ENCODE results near the gene LRRC75B.
A peak's percentile ranks its signal among the peaks of the same experiment; 100 is the strongest.
"Not testable (repeated sequence)": the region's sequence is repeated elsewhere in the genome, so short reads cannot be mapped to it uniquely, and the experiment has no call there.

LRRC75B gene

GRCh38 chr22:24595228-24595627 is 2.4 kb upstream of the LRRC75B start:
- Mint-ChIP-seq H3K4me3 (no peak overlapping the region), H3K9me3 (no peaks in the 10 kb centered on the region), H3K27ac (no peak overlapping the region), H3K4me1 (ENCODE audit: low read depth) (peaks cover 7% of the 10 kb centered on the region), H3K27me3 (peaks cover 8% of the 10 kb centered on the region), H3K36me3 (ENCODE audit: low read depth) (no peaks in the 10 kb centered on the region)
- intact Hi-C loops (cut with micrococcal nuclease) = no loop called here

GRCh38 chr22:24594569-24595120 is 1.8 kb upstream of the LRRC75B start:
- H3K27ac Mint-ChIP-seq = no peak overlapping the region

GRCh38 chr22:24593836-24594568 is 1.1 kb upstream of the LRRC75B start:
- intact Hi-C loops (cut with micrococcal nuclease) = no loop called here
- Mint-ChIP-seq H3K27ac (peak overlapping the region; percentile 73), H3K36me3 (ENCODE audit: low read depth) (no peaks in the 10 kb centered on the region), H3K9me3 (no peaks in the 10 kb centered on the region), H3K4me1 (ENCODE audit: low read depth) (peaks cover 7% of the 10 kb centered on the region), H3K27me3 (peaks cover 8% of the 10 kb centered on the region), H3K4me3 (no peak overlapping the region)

More at GRCh38 chr22:24594569-24595120, 1.8 kb upstream of the LRRC75B start:
- intact Hi-C loops (cut with micrococcal nuclease) = no loop called here
- Mint-ChIP-seq H3K27me3 (peaks cover 8% of the 10 kb centered on the region), H3K4me3 (no peak overlapping the region), H3K4me1 (ENCODE audit: low read depth) (peaks cover 7% of the 10 kb centered on the region), H3K36me3 (ENCODE audit: low read depth) (no peaks in the 10 kb centered on the region), H3K9me3 (no peaks in the 10 kb centered on the region)

GRCh38 chr22:24593559-24593835 is 624 bp upstream of the LRRC75B start:
- Mint-ChIP-seq H3K4me3 (peak overlapping the region; percentile 67), H3K27ac (peak overlapping the region; percentile 73)
- H3K4me1 Mint-ChIP-seq (ENCODE audit: low read depth); H3K9me3 Mint-ChIP-seq; intact Hi-C loops (cut with micrococcal nuclease); H3K36me3 Mint-ChIP-seq (ENCODE audit: low read depth); H3K27me3 Mint-ChIP-seq: not testable (repeated sequence)

GRCh38 chr22:24592058-24592850 is 619 bp downstream of the LRRC75B start:
- peaks cover 7% of the 10 kb centered on the region for H3K4me1 Mint-ChIP-seq (ENCODE audit: low read depth)
- no peaks in the 10 kb centered on the region for H3K9me3 Mint-ChIP-seq
- peaks cover 8% of the 10 kb centered on the region for H3K27me3 Mint-ChIP-seq
- H3K4me3 Mint-ChIP-seq = peak overlapping the region; percentile 79
- no peaks in the 10 kb centered on the region for H3K36me3 Mint-ChIP-seq (ENCODE audit: low read depth)
- intact Hi-C loops (cut with micrococcal nuclease) = no loop called here
- peak overlapping the region; percentile 73 for H3K27ac Mint-ChIP-seq

- H3K36me3 Mint-ChIP-seq (ENCODE audit: low read depth) = no peaks in the 10 kb centered on the region
- H3K27ac Mint-ChIP-seq = no peak overlapping the region
- intact Hi-C loops (cut with micrococcal nuclease) = no loop called here
- H3K4me1 Mint-ChIP-seq (ENCODE audit: low read depth) = peaks cover 7% of the 10 kb centered on the region
- H3K9me3 Mint-ChIP-seq = no peaks in the 10 kb centered on the region
- peaks cover 8% of the 10 kb centered on the region for H3K27me3 Mint-ChIP-seq
- H3K4me3 Mint-ChIP-seq = no peak overlapping the region
Measured at GRCh38 chr22:24591286-24591830, 1.5 kb downstream of the LRRC75B start.

- Mint-ChIP-seq H3K27ac (no peak overlapping the region), H3K4me3 (no peak overlapping the region), H3K27me3 (peaks cover 8% of the 10 kb centered on the region), H3K36me3 (ENCODE audit: low read depth) (no peaks in the 10 kb centered on the region), H3K9me3 (no peaks in the 10 kb centered on the region), H3K4me1 (ENCODE audit: low read depth) (peaks cover 7% of the 10 kb centered on the region)
- intact Hi-C loops (cut with micrococcal nuclease) = no loop called here
Measured at GRCh38 chr22:24590596-24591173, 2.2 kb downstream of the LRRC75B start.

GRCh38 chr22:24589518-24590030 is 3.3 kb downstream of the LRRC75B start:
- Mint-ChIP-seq H3K36me3 (ENCODE audit: low read depth) (no peaks in the 10 kb centered on the region), H3K4me1 (ENCODE audit: low read depth) (peaks cover 7% of the 10 kb centered on the region), H3K27me3 (peaks cover 8% of the 10 kb centered on the region), H3K9me3 (no peaks in the 10 kb centered on the region), H3K4me3 (no peak overlapping the region), H3K27ac (no peak overlapping the region)
- intact Hi-C loops (cut with micrococcal nuclease) = no loop called here

- Mint-ChIP-seq H3K4me1 (ENCODE audit: low read depth) (peaks cover 7% of the 10 kb centered on the region), H3K36me3 (ENCODE audit: low read depth) (no peaks in the 10 kb centered on the region), H3K27me3 (peaks cover 6% of the 10 kb centered on the region), H3K9me3 (no peaks in the 10 kb centered on the region), H3K27ac (no peak overlapping the region), H3K4me3 (no peak overlapping the region)
- intact Hi-C loops (cut with micrococcal nuclease) = no loop called here
Measured at GRCh38 chr22:24588757-24589481, 4.0 kb downstream of the LRRC75B start.

- peaks cover 7% of the 10 kb centered on the region for H3K4me1 Mint-ChIP-seq (ENCODE audit: low read depth)
- no peak overlapping the region for H3K27ac Mint-ChIP-seq
- H3K27me3 Mint-ChIP-seq = peaks cover 6% of the 10 kb centered on the region
- no peaks in the 10 kb centered on the region for H3K9me3 Mint-ChIP-seq
- intact Hi-C loops (cut with micrococcal nuclease) = no loop called here
- no peak overlapping the region for H3K4me3 Mint-ChIP-seq
- H3K36me3 Mint-ChIP-seq (ENCODE audit: low read depth) = no peaks in the 10 kb centered on the region
Measured at GRCh38 chr22:24588381-24588756, 4.5 kb downstream of the LRRC75B start.

- intact Hi-C loops (cut with micrococcal nuclease) = no loop called here
- no peaks in the 10 kb centered on the region for H3K9me3 Mint-ChIP-seq
- H3K27ac Mint-ChIP-seq = no peak overlapping the region
- no peaks in the 10 kb centered on the region for H3K36me3 Mint-ChIP-seq (ENCODE audit: low read depth)
- peaks cover 7% of the 10 kb centered on the region for H3K4me1 Mint-ChIP-seq (ENCODE audit: low read depth)
- H3K4me3 Mint-ChIP-seq = no peak overlapping the region
- peaks cover 6% of the 10 kb centered on the region for H3K27me3 Mint-ChIP-seq
Measured at GRCh38 chr22:24587948-24588347, 4.9 kb downstream of the LRRC75B start.

- no peak overlapping the region for H3K4me3 Mint-ChIP-seq
- peaks cover 3% of the 10 kb centered on the region for H3K27me3 Mint-ChIP-seq
- intact Hi-C loops (cut with micrococcal nuclease) = no loop called here
- peaks cover 2% of the 10 kb centered on the region for H3K4me1 Mint-ChIP-seq (ENCODE audit: low read depth)
- H3K9me3 Mint-ChIP-seq = no peaks in the 10 kb centered on the region
- no peaks in the 10 kb centered on the region for H3K36me3 Mint-ChIP-seq (ENCODE audit: low read depth)
- no peak overlapping the region for H3K27ac Mint-ChIP-seq
Measured at GRCh38 chr22:24587251-24587650, 5.6 kb downstream of the LRRC75B start.

- no peaks in the 10 kb centered on the region for H3K4me1 Mint-ChIP-seq (ENCODE audit: low read depth)
- no peak overlapping the region for H3K27ac Mint-ChIP-seq
- intact Hi-C loops (cut with micrococcal nuclease) = no loop called here
- H3K9me3 Mint-ChIP-seq = no peaks in the 10 kb centered on the region
- H3K27me3 Mint-ChIP-seq = no peaks in the 10 kb centered on the region
- no peak overlapping the region for H3K4me3 Mint-ChIP-seq
- H3K36me3 Mint-ChIP-seq (ENCODE audit: low read depth) = no peaks in the 10 kb centered on the region
Measured at GRCh38 chr22:24585927-24586546, 6.8 kb downstream of the LRRC75B start.
